ENCODE data around the gene MDFIC.

MDFIC gene

DNA sequence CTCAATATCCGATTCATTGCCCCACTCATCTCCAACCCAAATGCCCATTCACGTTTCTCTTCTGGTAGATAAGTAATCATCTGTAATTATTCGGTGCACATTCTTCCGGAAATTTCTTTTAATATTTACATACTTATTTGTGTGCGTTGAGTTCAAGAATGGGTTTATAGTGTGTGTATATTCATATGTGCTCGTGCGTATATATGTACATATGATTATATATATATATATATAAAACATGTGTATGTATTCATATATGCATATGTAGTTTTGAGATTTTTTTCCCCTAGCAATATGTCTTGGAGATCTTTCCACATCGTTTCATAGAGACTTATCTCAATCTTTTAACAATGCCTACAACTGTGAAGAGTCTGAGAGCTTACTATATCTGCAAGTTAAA is 118.2 kb downstream of the MDFIC start:
- no peak for TF ChIP-seq ZNF274 (IDR thresholded peaks at IDR 0.05; ENCODE audit: low read depth, low read length)
- TF ChIP-seq SUZ12 (IDR thresholded peaks at IDR 0.05; ENCODE audit: extremely low read depth, insufficient read depth, insufficient read length): no peak
- TF ChIP-seq YY1 (IDR thresholded peaks at IDR 0.05; ENCODE audit: insufficient read depth, insufficient read length): no peak
- Histone ChIP-seq H3K9me3 (ENCODE audit: insufficient read depth, low read length) (no peaks in the 10 kb centered on the region), H3K36me3 (ENCODE audit: insufficient read depth, insufficient read length, low read length) (no peaks in the 10 kb centered on the region), H3K4me1 (ENCODE audit: insufficient read depth, insufficient read length) (no peaks in the 10 kb centered on the region), H3K27me3 (ENCODE audit: insufficient read depth, insufficient read length) (no peaks in the 10 kb centered on the region), H3K4me3 (ENCODE audit: insufficient read length, low read depth) (no peak overlapping the region), H3K9ac (ENCODE audit: insufficient read length, low read depth) (no peak overlapping the region)
- no peak for DNase-seq (ENCODE audit: low read depth, low spot score)

DNA sequence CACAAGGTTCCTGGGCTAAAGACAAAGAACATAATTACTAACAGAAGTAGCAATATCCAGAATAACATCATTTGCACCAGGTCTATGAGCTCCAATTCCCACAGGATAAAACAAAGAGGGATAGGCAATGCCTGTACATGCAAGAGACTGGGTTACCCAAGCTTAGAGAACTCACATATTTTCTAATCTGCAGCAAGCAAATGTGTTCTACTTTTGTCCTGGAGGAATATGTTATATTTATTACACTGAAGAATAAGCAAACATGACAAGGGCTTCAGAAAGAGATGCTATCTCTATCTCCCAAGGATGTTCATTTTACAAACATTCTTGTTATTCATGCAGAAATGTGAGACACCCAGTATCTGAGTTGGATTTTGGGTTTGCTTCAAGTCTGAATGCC is 118.6 kb downstream of the MDFIC start:
- Histone ChIP-seq H3K27me3 (ENCODE audit: insufficient read depth, insufficient read length) (no peaks in the 10 kb centered on the region), H3K4me1 (ENCODE audit: insufficient read depth, insufficient read length) (no peaks in the 10 kb centered on the region), H3K9me3 (ENCODE audit: insufficient read depth, low read length) (no peaks in the 10 kb centered on the region), H3K36me3 (ENCODE audit: insufficient read depth, insufficient read length, low read length) (no peaks in the 10 kb centered on the region), H3K9ac (ENCODE audit: insufficient read length, low read depth) (no peak overlapping the region), H3K4me3 (ENCODE audit: insufficient read length, low read depth) (no peak overlapping the region)
- no peak for DNase-seq (ENCODE audit: low read depth, low spot score)
- TF ChIP-seq YY1 (IDR thresholded peaks at IDR 0.05; ENCODE audit: insufficient read depth, insufficient read length) (no peak), ZNF274 (IDR thresholded peaks at IDR 0.05; ENCODE audit: low read depth, low read length) (no peak), SUZ12 (IDR thresholded peaks at IDR 0.05; ENCODE audit: extremely low read depth, insufficient read depth, insufficient read length) (no peak)

DNA sequence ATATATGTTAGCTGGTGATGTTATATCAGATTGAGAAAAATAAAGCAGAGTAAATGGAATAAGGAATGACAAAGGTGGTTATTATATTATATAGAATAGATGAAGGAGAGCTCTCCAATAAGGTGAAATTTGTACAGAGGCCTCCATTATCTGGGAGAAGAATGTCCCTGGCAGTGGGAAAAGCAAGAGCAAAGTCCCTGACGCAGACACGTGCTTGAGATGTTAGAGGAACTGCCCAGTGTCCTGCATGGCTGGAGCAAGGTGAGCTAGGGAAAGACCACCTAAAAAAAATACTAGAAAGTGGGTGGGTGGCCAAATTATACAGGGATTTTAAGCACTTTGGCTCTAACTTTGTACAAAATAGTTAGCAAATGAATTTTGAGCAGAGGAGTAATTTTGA is 120.7 kb downstream of the MDFIC start:
- Histone ChIP-seq H3K9me3 (ENCODE audit: insufficient read depth, low read length) (no peaks in the 10 kb centered on the region), H3K4me3 (ENCODE audit: insufficient read length, low read depth) (no peak overlapping the region), H3K27me3 (ENCODE audit: insufficient read depth, insufficient read length) (no peaks in the 10 kb centered on the region), H3K9ac (ENCODE audit: insufficient read length, low read depth) (no peak overlapping the region), H3K4me1 (ENCODE audit: insufficient read depth, insufficient read length) (no peaks in the 10 kb centered on the region), H3K36me3 (ENCODE audit: insufficient read depth, insufficient read length, low read length) (no peaks in the 10 kb centered on the region)
- no peak for DNase-seq (ENCODE audit: low read depth, low spot score)
- TF ChIP-seq YY1 (IDR thresholded peaks at IDR 0.05; ENCODE audit: insufficient read depth, insufficient read length): no peak
- no peak for TF ChIP-seq ZNF274 (IDR thresholded peaks at IDR 0.05; ENCODE audit: low read depth, low read length)

DNA sequence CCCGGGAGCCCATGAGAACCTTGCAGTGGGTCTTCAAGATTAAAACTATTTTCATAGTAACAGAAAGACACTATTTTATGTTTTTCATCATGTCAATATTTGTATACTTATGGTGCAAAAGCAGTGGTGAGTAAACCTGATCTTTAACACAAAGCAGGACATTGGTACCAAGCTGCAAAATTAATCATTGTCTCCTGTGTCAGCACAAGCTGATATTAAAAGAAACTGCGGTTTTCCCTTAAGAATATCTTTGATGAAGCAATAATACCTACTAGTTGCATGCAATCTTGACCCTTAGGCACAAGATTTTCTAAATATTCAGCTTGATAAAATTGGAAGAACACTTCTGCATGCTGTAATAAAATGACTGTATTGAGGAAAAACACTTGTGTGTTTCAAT is 121.7 kb downstream of the MDFIC start:
- no peaks in the 10 kb centered on the region for H3K9me3 ChIP-seq (ENCODE audit: insufficient read depth, low read length)
- no peaks in the 10 kb centered on the region for H3K36me3 ChIP-seq (ENCODE audit: insufficient read depth, insufficient read length, low read length)
- no peak for TF ChIP-seq SUZ12 (IDR thresholded peaks at IDR 0.05; ENCODE audit: extremely low read depth, insufficient read depth, insufficient read length)
- no peak for TF ChIP-seq YY1 (IDR thresholded peaks at IDR 0.05; ENCODE audit: insufficient read depth, insufficient read length)
- TF ChIP-seq ZNF274 (IDR thresholded peaks at IDR 0.05; ENCODE audit: low read depth, low read length): no peak
- DNase-seq (ENCODE audit: low read depth, low spot score): no peak
- no peak overlapping the region for H3K4me3 ChIP-seq (ENCODE audit: insufficient read length, low read depth)
- H3K9ac ChIP-seq (ENCODE audit: insufficient read length, low read depth): no peak overlapping the region
- H3K4me1 ChIP-seq (ENCODE audit: insufficient read depth, insufficient read length): no peaks in the 10 kb centered on the region
- no peaks in the 10 kb centered on the region for H3K27me3 ChIP-seq (ENCODE audit: insufficient read depth, insufficient read length)

DNA sequence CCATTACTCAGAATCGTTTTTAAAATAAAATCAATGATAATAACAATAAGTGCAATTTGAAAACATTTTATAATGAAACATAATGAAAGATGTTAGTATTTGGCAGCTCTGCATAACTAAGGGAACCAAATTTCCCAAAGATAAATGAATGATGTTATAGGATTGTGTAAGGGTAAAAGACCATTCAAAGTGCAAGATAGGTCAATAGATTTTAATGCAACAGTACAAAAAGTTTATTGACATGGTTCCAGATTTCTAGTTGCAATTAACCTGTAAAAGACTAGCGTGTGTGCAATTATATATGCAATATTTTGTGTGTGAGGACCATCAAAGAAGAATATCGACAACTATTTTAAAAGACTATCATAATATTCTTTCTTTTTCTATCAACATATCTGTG is 122.3 kb downstream of the MDFIC start:
- H3K27me3 ChIP-seq (ENCODE audit: insufficient read depth, insufficient read length): no peaks in the 10 kb centered on the region
- H3K9ac ChIP-seq (ENCODE audit: insufficient read length, low read depth): no peak overlapping the region
- TF ChIP-seq SUZ12 (IDR thresholded peaks at IDR 0.05; ENCODE audit: extremely low read depth, insufficient read depth, insufficient read length): no peak
- no peak for TF ChIP-seq ZNF274 (IDR thresholded peaks at IDR 0.05; ENCODE audit: low read depth, low read length)
- TF ChIP-seq YY1 (IDR thresholded peaks at IDR 0.05; ENCODE audit: insufficient read depth, insufficient read length): no peak
- DNase-seq (ENCODE audit: low read depth, low spot score): no peak
- no peaks in the 10 kb centered on the region for H3K36me3 ChIP-seq (ENCODE audit: insufficient read depth, insufficient read length, low read length)
- H3K4me1 ChIP-seq (ENCODE audit: insufficient read depth, insufficient read length): no peaks in the 10 kb centered on the region
- no peak overlapping the region for H3K4me3 ChIP-seq (ENCODE audit: insufficient read length, low read depth)
- no peaks in the 10 kb centered on the region for H3K9me3 ChIP-seq (ENCODE audit: insufficient read depth, low read length)

DNA sequence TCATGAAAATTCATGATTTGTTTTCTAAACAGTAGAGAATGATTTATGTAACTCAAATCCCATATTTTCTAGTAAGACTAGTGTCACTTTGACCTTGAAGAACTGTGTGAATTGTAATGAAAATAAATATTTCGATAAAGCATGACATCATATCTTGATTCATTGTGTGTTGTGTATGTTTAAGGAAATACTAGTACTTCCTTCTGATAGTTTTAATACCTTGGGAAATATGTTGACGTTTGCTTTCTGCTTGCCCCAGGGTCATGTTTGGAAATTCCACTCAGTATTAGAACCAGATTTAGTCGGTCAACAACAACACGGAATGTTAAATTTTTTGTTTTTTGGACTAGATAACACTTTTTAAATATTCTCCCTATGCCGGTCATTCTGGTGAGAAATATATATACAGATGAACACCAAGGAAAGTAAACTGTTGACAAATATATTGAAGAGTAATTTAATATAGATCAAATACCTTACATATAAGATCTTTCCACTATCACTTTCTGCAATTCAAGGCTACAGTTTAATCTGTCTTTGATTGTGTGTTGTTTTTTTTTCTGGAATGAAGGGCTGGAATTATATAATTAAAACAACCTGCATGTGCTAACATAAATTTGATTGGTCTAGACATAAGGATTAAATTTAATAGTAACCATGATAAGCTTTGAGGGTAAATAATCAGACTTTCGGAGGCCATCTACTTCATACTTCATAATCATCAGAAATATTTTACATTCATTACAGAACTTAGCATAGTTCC is 126.2 kb downstream of the MDFIC start:
- no peak for DNase-seq (ENCODE audit: low read depth, low spot score)
- Histone ChIP-seq H3K9me3 (ENCODE audit: insufficient read depth, low read length) (no peaks in the 10 kb centered on the region), H3K36me3 (ENCODE audit: insufficient read depth, insufficient read length, low read length) (no peaks in the 10 kb centered on the region), H3K9ac (ENCODE audit: insufficient read length, low read depth) (no peak overlapping the region), H3K4me1 (ENCODE audit: insufficient read depth, insufficient read length) (no peaks in the 10 kb centered on the region), H3K27me3 (ENCODE audit: insufficient read depth, insufficient read length) (no peaks in the 10 kb centered on the region), H3K4me3 (ENCODE audit: insufficient read length, low read depth) (no peak overlapping the region)
- TF ChIP-seq SUZ12 (IDR thresholded peaks at IDR 0.05; ENCODE audit: extremely low read depth, insufficient read depth, insufficient read length): no peak
- no peak for TF ChIP-seq YY1 (IDR thresholded peaks at IDR 0.05; ENCODE audit: insufficient read depth, insufficient read length)
- TF ChIP-seq ZNF274 (IDR thresholded peaks at IDR 0.05; ENCODE audit: low read depth, low read length): no peak

DNA sequence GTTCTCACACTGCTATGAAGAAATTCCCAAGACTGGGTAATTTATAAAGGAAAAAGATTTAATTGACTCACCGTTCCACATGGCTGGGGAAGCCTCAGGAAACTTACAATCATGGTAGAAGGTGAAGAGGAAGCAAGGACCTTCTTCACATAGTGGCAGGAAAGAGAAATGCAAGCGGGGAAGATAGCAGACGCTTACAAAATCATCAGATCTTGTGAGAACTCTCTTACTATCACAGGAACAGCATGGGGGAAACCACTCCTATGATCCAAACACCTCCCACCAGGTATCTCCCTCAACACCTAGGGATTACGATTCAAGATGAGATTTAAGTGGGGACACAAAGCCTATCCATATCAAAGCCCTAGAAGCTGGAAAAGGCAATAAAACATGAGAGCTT is 130.8 kb downstream of the MDFIC start:
- Histone ChIP-seq H3K4me1 (ENCODE audit: insufficient read depth, insufficient read length) (no peaks in the 10 kb centered on the region), H3K9ac (ENCODE audit: insufficient read length, low read depth) (no peak overlapping the region), H3K36me3 (ENCODE audit: insufficient read depth, insufficient read length, low read length) (no peaks in the 10 kb centered on the region), H3K9me3 (ENCODE audit: insufficient read depth, low read length) (no peaks in the 10 kb centered on the region), H3K4me3 (ENCODE audit: insufficient read length, low read depth) (no peak overlapping the region), H3K27me3 (ENCODE audit: insufficient read depth, insufficient read length) (no peaks in the 10 kb centered on the region)
- TF ChIP-seq YY1 (IDR thresholded peaks at IDR 0.05; ENCODE audit: insufficient read depth, insufficient read length): no peak
- no peak for TF ChIP-seq ZNF274 (IDR thresholded peaks at IDR 0.05; ENCODE audit: low read depth, low read length)
- TF ChIP-seq SUZ12 (IDR thresholded peaks at IDR 0.05; ENCODE audit: extremely low read depth, insufficient read depth, insufficient read length): no peak
- DNase-seq (ENCODE audit: low read depth, low spot score): no peak
